HepG2 (cell line): ENCODE results near the gene NDUFA13. TPM values are rescaled to one million over a fixed set of nuclear protein-coding genes. Genes with fewer than 3 reads are reported as not detected.

Experiments
- BATF2 ChIP-seq: sonication (generic); formaldehyde crosslinking; IDR thresholded peaks from 2 replicates; pipeline ENCODE4 v1.8.0; 2022; ENCODE audit warnings: mild to moderate bottlenecking, missing genetic modification reagents, moderate library complexity
- EHMT2 ChIP-seq: fragments of 200-600 bp; sonication (generic); IDR thresholded peaks from 2 replicates; pipeline ENCODE4 v1.7.0; 2017; ENCODE audit warnings: antibody characterized with exemption, low read depth, low read length, borderline replicate concordance
- KDM6A ChIP-seq: IDR thresholded peaks from 2 replicates; pipeline ENCODE4 v1.6.1; 2016; ENCODE audit warnings: low read depth
- MATR3 ChIP-seq: sonication (generic); formaldehyde crosslinking; IDR thresholded peaks from 2 replicates; pipeline ENCODE4 v1.4.0; 2020; ENCODE audit warnings: missing genetic modification reagents
- MLX ChIP-seq: IDR thresholded peaks from 2 replicates; pipeline ENCODE4 v1.6.1; 2016
- NBN ChIP-seq: fragments of 450-650 bp; conservative IDR thresholded peaks from 2 replicates; pipeline ENCODE4 v1.6.1; 2017
- PHF20 ChIP-seq: sonication (generic); formaldehyde crosslinking; IDR thresholded peaks from 2 replicates; pipeline ENCODE4 v1.5.0; 2020; ENCODE audit warnings: mild to moderate bottlenecking, missing genetic modification reagents
- REPIN1 ChIP-seq: sonication (generic); formaldehyde crosslinking; IDR thresholded peaks from 2 replicates; pipeline ENCODE4 v1.8.0; 2022; ENCODE audit warnings: missing genetic modification reagents, low read depth, mild to moderate bottlenecking, borderline replicate concordance
- SETDB1 ChIP-seq: sonication (generic); formaldehyde crosslinking; IDR thresholded peaks from 2 replicates; pipeline ENCODE4 v1.5.1; 2020; ENCODE audit warnings: missing genetic modification reagents, mild to moderate bottlenecking, borderline replicate concordance
- ZNF232 ChIP-seq: sonication (generic); formaldehyde crosslinking; IDR thresholded peaks from 2 replicates; pipeline ENCODE4 v1.4.0; 2020; ENCODE audit warnings: missing genetic modification reagents, borderline replicate concordance
- ZNF24 ChIP-seq: fragments of 450-650 bp; IDR thresholded peaks from 2 replicates; pipeline ENCODE4 v1.6.1; 2017; ENCODE audit warnings: antibody characterized with exemption, mild to moderate bottlenecking
- ZNF460 ChIP-seq: sonication (generic); formaldehyde crosslinking; IDR thresholded peaks from 2 replicates; pipeline ENCODE4 v1.5.1; 2020; ENCODE audit warnings: missing genetic modification reagents, mild to moderate bottlenecking, borderline replicate concordance
- ZNF703 ChIP-seq: sonication (generic); formaldehyde crosslinking; IDR thresholded peaks from 2 replicates; pipeline ENCODE4 v1.5.1; 2020; ENCODE audit warnings: missing genetic modification reagents, mild to moderate bottlenecking, moderate library complexity, borderline replicate concordance
- polyA plus RNA-seq, 8 experiments: library from polyadenylated mRNA; depleted of rRNA in 3 of 8; stranded (reverse) in 7 of 8; unstranded in 1 of 8; fragments of >200 nt; fragmentation: Illumina TruSeq in 4 of 8; extraction: Trizol in 4 of 8; gene quantifications; 2 replicates each; pipeline versions ENCODE4 v1.2.1 to v1.2.3, GENCODE V29; 2011 to 2016; ENCODE audit warnings: low read depth in 4 of 8, missing spikeins in 1 of 8, mixed read lengths in 1 of 8; ENCODE audit not compliant: insufficient read depth in 1 of 8
- total RNA-seq, 5 experiments: library from RNA; depleted of rRNA; stranded (reverse); fragments of >200 nt; fragmentation: Illumina TruSeq; extraction: Trizol; gene quantifications; 2 replicates each; pipeline ENCODE4 v1.2.3, GENCODE V29; 2016; ENCODE audit warnings: low read depth in 1 of 5
- TF ChIP-seq, protein P1 (sequence below): sonication (generic); formaldehyde crosslinking; IDR thresholded peaks from 2 replicates; pipeline ENCODE4 v1.4.0; 2020; ENCODE audit warnings: mild to moderate bottlenecking, missing genetic modification reagents

Gene NDUFA13
- total and polyA plus RNA-seq, 2 of the 13 experiments (the other 11 are each of a cell fraction or from before 2014, with no cell fraction given) = 337 to 366 TPM

GRCh38 chr19:19515642-19516519 is at the start of gene NDUFA13 (continued):
- no peak for TF ChIP-seq MLX (CRISPR knock-in tag)
- TF ChIP-seq ZNF460 (CRISPR knock-in tag) = no peak
- TF ChIP-seq ZNF232 (CRISPR knock-in tag) = peak; percentile 67; the same call in 1 of the 2 replicates
- no peak for TF ChIP-seq EHMT2
- TF ChIP-seq ZNF703 (CRISPR knock-in tag) = no peak; the same call in 1 of the 2 replicates
- TF ChIP-seq PHF20 (CRISPR knock-in tag) = peak; percentile 97
- no peak for TF ChIP-seq BATF2 (CRISPR knock-in tag)
- TF ChIP-seq SETDB1 (CRISPR knock-in tag) = no peak
- no peak for TF ChIP-seq KDM6A
- TF ChIP-seq REPIN1 (CRISPR knock-in tag) = peak; percentile 66
- TF ChIP-seq ZNF24 = no peak
- TF ChIP-seq NBN = no peak
- TF ChIP-seq, protein P1, sequence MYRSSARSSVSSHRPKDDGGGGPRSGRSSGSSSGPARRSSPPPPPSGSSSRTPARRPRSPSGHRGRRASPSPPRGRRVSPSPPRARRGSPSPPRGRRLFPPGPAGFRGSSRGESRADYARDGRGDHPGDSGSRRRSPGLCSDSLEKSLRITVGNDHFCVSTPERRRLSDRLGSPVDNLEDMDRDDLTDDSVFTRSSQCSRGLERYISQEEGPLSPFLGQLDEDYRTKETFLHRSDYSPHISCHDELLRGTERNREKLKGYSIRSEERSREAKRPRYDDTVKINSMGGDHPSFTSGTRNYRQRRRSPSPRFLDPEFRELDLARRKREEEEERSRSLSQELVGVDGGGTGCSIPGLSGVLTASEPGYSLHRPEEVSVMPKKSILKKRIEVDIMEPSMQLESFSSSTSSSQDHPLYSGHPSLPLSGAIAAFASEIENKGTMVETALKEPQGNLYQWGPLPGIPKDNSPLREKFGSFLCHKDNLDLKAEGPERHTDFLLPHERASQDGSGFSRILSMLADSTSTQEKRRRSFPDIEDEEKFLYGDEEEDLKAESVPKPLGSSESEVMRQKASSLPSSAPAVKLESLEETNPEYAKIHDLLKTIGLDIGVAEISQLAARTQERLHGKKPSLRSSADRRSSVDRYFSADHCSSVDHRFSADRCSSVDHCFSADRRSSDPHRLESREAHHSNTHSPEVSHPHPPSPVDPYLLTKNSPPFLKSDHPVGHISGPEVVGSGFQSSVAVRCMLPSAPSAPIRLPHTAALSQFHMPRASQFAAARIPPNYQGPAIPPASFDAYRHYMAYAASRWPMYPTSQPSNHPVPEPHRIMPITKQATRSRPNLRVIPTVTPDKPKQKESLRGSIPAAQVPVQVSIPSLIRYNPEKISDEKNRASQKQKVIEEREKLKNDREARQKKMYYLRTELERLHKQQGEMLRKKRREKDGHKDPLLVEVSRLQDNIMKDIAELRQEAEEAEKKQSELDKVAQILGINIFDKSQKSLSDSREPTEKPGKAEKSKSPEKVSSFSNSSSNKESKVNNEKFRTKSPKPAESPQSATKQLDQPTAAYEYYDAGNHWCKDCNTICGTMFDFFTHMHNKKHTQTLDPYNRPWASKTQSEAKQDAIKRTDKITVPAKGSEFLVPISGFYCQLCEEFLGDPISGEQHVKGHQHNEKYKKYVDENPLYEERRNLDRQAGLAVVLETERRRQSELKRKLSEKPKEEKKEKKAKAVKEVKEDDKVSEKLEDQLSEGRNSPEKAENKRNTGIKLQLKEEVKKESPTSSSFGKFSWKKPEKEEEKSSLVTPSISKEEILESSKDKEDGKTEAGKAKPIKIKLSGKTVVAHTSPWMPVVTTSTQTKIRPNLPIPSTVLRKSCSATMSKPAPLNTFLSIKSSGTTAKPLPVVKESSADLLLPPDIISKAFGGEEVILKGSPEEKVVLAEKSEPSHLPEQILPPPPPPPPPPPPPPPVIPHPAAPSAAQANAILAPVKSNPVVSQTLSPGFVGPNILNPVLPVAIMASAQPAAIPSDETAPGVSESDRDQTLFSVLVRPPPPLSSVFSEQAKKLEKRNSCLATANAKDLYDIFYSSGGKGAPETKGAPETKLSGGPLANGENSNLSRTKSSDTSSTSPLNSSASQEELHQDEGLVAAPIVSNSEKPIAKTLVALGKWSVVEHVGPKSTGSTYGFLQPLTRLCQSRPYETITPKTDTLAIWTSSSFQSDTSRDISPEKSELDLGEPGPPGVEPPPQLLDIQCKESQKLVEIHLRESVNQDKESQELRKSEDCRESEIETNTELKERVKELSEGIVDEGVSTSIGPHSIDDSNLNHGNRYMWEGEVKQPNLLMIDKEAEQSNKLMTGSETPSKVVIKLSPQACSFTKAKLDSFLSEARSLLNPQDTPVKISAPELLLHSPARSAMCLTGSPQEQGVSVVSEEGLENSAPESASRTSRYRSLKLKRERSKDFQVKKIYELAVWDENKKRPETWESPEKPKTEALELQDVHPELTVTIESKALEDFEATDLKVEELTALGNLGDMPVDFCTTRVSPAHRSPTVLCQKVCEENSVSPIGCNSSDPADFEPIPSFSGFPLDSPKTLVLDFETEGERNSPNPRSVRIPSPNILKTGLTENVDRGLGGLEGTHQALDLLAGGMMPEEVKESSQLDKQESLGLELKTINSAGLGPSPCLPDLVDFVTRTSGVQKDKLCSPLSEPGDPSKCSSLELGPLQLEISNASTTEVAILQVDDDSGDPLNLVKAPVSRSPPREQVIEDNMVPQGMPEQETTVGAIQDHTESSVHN (CRISPR knock-in tag) = no peak
- TF ChIP-seq MATR3 (CRISPR knock-in tag) = no peak
